Astrocyte (in vitro differentiated cells and primary cell): Measurements from ENCODE around the gene MGAT3. TPM values are rescaled to one million over a fixed set of nuclear protein-coding genes. Genes with fewer than 3 reads are reported as not detected.

Experiments
- DNase-seq: peaks from one replicate; pipeline ENCODE4 v3.0.0-alpha.2; 2010; ENCODE audit warnings: low read depth
- FAIRE-seq: peaks from 2 replicates; lab custom pipeline; 2011; peaks lifted over from hg19 to GRCh38; lab: Jason Lieb, UNC
- H2AFZ ChIP-seq: 2 replicates; pipeline ENCODE4 v1.6.0; 2012; ENCODE audit warnings: low read depth, low read length, inconsistent platforms
- H3K27ac ChIP-seq: 2 replicates; pipeline ENCODE4 v1.5.1; 2011; ENCODE audit warnings: low read depth, low read length, inconsistent platforms
- H3K27me3 ChIP-seq: 2 replicates; pipeline ENCODE4 v1.6.0; 2011; ENCODE audit warnings: low read length, inconsistent platforms; ENCODE audit not compliant: insufficient read depth
- H3K36me3 ChIP-seq: 2 replicates; pipeline ENCODE4 v1.5.1; 2011; ENCODE audit warnings: low read length, inconsistent platforms; ENCODE audit not compliant: insufficient read depth
- H3K4me1 ChIP-seq: 2 replicates; pipeline ENCODE4 v1.5.1; 2011; ENCODE audit warnings: low read length, inconsistent platforms; ENCODE audit not compliant: insufficient read depth
- H3K4me2 ChIP-seq: 2 replicates; pipeline ENCODE4 v1.6.0; 2012; ENCODE audit warnings: low read length, inconsistent platforms
- H3K4me3 ChIP-seq: 2 replicates; pipeline ENCODE4 v1.5.1; 2011; ENCODE audit warnings: low read depth, mild to moderate bottlenecking, low read length, inconsistent platforms; ENCODE audit not compliant: insufficient read depth
- H3K79me2 ChIP-seq: 2 replicates; pipeline ENCODE4 v1.6.0; 2012; ENCODE audit warnings: mild to moderate bottlenecking, low read length, inconsistent platforms; ENCODE audit not compliant: insufficient read depth
- H3K9ac ChIP-seq: 2 replicates; pipeline ENCODE4 v1.6.0; 2012; ENCODE audit warnings: mild to moderate bottlenecking, low read length, inconsistent platforms
- H3K9me3 ChIP-seq: 2 replicates; pipeline ENCODE4 v1.5.1; 2012; ENCODE audit warnings: low read depth, mild to moderate bottlenecking, low read length, inconsistent platforms; ENCODE audit not compliant: insufficient read depth
- H4K20me1 ChIP-seq: 2 replicates; pipeline ENCODE4 v1.6.0; 2012; ENCODE audit warnings: low read length, inconsistent platforms; ENCODE audit not compliant: insufficient read depth
- H3K27ac Mint-ChIP-seq: one replicate; pipeline ENCODE4 v1.8.0; 2021; ENCODE audit warnings: mild to moderate bottlenecking, mixed read lengths; ENCODE audit not compliant: unreplicated experiment
- H3K27me3 Mint-ChIP-seq: one replicate; pipeline ENCODE4 v1.8.0; 2021; ENCODE audit warnings: low read depth, mixed read lengths; ENCODE audit not compliant: unreplicated experiment
- H3K36me3 Mint-ChIP-seq: one replicate; pipeline ENCODE4 v1.8.0; 2021; ENCODE audit warnings: low read depth, mixed read lengths; ENCODE audit not compliant: unreplicated experiment
- H3K4me1 Mint-ChIP-seq: one replicate; pipeline ENCODE4 v1.8.0; 2021; ENCODE audit warnings: low read depth, mixed read lengths; ENCODE audit not compliant: unreplicated experiment
- H3K4me3 Mint-ChIP-seq: one replicate; pipeline ENCODE4 v1.8.0; 2021; ENCODE audit warnings: mild to moderate bottlenecking, moderate library complexity, mixed read lengths; ENCODE audit not compliant: unreplicated experiment
- H3K9me3 Mint-ChIP-seq: one replicate; pipeline ENCODE4 v1.8.0; 2021; ENCODE audit warnings: mild to moderate bottlenecking, mixed read lengths; ENCODE audit not compliant: unreplicated experiment
- CTCF ChIP-seq: IDR thresholded peaks from 2 replicates; pipeline ENCODE4 v1.5.1; 2011; ENCODE audit warnings: low read depth, mild to moderate bottlenecking, inconsistent platforms, low read length, moderate library complexity; ENCODE audit not compliant: insufficient read depth
- EZH2 ChIP-seq: IDR thresholded peaks from 2 replicates; pipeline ENCODE4 v1.6.1; 2012; ENCODE audit warnings: mild to moderate bottlenecking, low read length, inconsistent platforms; ENCODE audit not compliant: insufficient read depth
- total RNA-seq: library from RNA; stranded (reverse); gene quantifications from 2 replicates; pipeline ENCODE4 v1.2.1, GENCODE V29; 2021

The MGAT3 gene
- total RNA-seq, 1 donor from 2014 or later: 7.9 TPM

GRCh38 chr22:39497429-39497828, 40.6 kb downstream of the MGAT3 start:
- Histone ChIP-seq H3K79me2 (peaks cover 4% of the 10 kb centered on the region), H3K27ac (no peak overlapping the region), H3K27me3 (no peaks in the 10 kb centered on the region), H2AFZ (no peak overlapping the region), H3K4me2 (no peak overlapping the region), H4K20me1 (no peaks in the 10 kb centered on the region), H3K4me1 (peaks cover 24% of the 10 kb centered on the region), H3K9ac (no peak overlapping the region), H3K36me3 (no peaks in the 10 kb centered on the region), H3K4me3 (no peak overlapping the region), H3K9me3 (no peaks in the 10 kb centered on the region)
- TF ChIP-seq EZH2 (no peak), CTCF (no peak)
- Mint-ChIP-seq H3K4me3 (no peak overlapping the region), H3K4me1 (peaks cover 5% of the 10 kb centered on the region), H3K27me3 (peaks cover 4% of the 10 kb centered on the region), H3K9me3 (no peaks in the 10 kb centered on the region), H3K27ac (no peak overlapping the region), H3K36me3 (no peaks in the 10 kb centered on the region)
- DNase-seq (no peak), FAIRE-seq (no peak)

GRCh38 chr22:39498368-39498767, 41.6 kb downstream of the MGAT3 start:
- peaks cover 3% of the 10 kb centered on the region for H3K27me3 Mint-ChIP-seq
- Histone ChIP-seq H3K9me3 (no peaks in the 10 kb centered on the region), H2AFZ (no peak overlapping the region), H3K4me3 (no peak overlapping the region), H3K9ac (no peak overlapping the region), H3K27me3 (no peaks in the 10 kb centered on the region), H3K27ac (no peak overlapping the region), H3K4me1 (peaks cover 27% of the 10 kb centered on the region), H3K36me3 (no peaks in the 10 kb centered on the region), H4K20me1 (peaks cover 1% of the 10 kb centered on the region), H3K4me2 (no peak overlapping the region), H3K79me2 (peaks cover 13% of the 10 kb centered on the region)
- no peaks in the 10 kb centered on the region for H3K36me3 Mint-ChIP-seq
- FAIRE-seq (no peak), DNase-seq (no peak)
- no peaks in the 10 kb centered on the region for H3K9me3 Mint-ChIP-seq
- H3K4me3 Mint-ChIP-seq: no peak overlapping the region
- TF ChIP-seq EZH2 (no peak), CTCF (no peak)
- H3K27ac Mint-ChIP-seq: no peak overlapping the region
- peaks cover 7% of the 10 kb centered on the region for H3K4me1 Mint-ChIP-seq

GRCh38 chr22:39498802-39499201, 42.0 kb downstream of the MGAT3 start:
- Mint-ChIP-seq H3K36me3 (no peaks in the 10 kb centered on the region), H3K4me3 (no peak overlapping the region), H3K4me1 (peaks cover 6% of the 10 kb centered on the region), H3K27ac (no peak overlapping the region), H3K9me3 (no peaks in the 10 kb centered on the region), H3K27me3 (peaks cover 3% of the 10 kb centered on the region)
- no peaks in the 10 kb centered on the region for H3K27me3 ChIP-seq
- peaks cover 27% of the 10 kb centered on the region for H3K4me1 ChIP-seq
- FAIRE-seq (no peak), DNase-seq (no peak)
- H2AFZ ChIP-seq: no peak overlapping the region
- no peaks in the 10 kb centered on the region for H3K9me3 ChIP-seq
- H3K36me3 ChIP-seq: no peaks in the 10 kb centered on the region
- TF ChIP-seq CTCF (no peak), EZH2 (no peak)
- peaks cover 6% of the 10 kb centered on the region for H4K20me1 ChIP-seq
- no peak overlapping the region for H3K27ac ChIP-seq
- no peak overlapping the region for H3K4me2 ChIP-seq
- no peak overlapping the region for H3K9ac ChIP-seq
- H3K4me3 ChIP-seq: no peak overlapping the region
- peaks cover 18% of the 10 kb centered on the region for H3K79me2 ChIP-seq
